Ramos (cell line): ENCODE data around the gene THAP9.

Experiments
- in situ Hi-C: fragments of 300-500 bp; cut with MboI; formaldehyde crosslinking; loops from one replicate; pipeline ENCODE4 v1.14.3; 2022; ENCODE audit warnings: low sequenced_read_pairs; ENCODE audit not compliant: unreplicated experiment

THAP9 gene

GRCh38 chr4:82939414-82939813 is 38.9 kb downstream of the THAP9 start:
- in situ Hi-C loops = no loop called here

GRCh38 chr4:82947498-82947897 is 47.0 kb downstream of the THAP9 start:
- in situ Hi-C loops = no loop called here

GRCh38 chr4:82948647-82949204 is 48.2 kb downstream of the THAP9 start:
- in situ Hi-C loops = no loop called here

DNA sequence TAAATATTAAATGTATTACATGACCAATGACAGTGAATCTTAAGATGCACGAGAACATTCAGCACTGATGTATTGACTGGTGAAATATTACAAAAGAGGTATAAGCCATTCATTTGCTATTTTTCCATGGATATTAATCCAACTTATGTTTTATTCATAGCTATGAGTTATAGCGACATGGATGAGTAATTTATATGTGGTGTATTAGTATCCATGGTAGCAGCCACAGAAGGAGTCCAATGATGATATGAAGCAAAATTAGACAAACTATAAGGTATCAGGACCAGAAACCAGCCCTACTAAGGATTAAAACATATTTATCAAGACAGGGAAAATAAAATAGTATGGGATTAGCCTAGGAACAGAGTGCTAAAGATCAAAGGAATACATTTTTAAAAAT is 50.7 kb downstream of the THAP9 start:
- in situ Hi-C loops = no loop called here

DNA sequence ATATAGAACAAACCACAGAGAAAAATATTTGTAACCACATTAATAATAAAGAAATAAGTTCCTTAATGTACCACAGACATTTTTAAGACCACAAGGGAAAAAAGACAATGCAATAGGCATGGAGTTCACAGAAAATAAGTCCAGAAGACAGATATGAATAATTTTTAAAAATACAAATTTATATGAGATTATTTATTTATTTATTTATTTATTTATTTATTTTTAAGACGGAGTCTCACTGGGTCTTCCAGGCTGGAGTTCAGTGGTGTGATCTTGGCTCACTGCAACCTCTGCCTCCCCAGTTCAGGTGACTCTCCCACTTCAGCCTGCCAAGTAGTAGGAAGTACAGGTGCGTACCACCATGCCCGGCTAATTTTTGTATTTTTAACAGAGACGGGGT is 53.7 kb downstream of the THAP9 start:
- in situ Hi-C loops = no loop called here

DNA sequence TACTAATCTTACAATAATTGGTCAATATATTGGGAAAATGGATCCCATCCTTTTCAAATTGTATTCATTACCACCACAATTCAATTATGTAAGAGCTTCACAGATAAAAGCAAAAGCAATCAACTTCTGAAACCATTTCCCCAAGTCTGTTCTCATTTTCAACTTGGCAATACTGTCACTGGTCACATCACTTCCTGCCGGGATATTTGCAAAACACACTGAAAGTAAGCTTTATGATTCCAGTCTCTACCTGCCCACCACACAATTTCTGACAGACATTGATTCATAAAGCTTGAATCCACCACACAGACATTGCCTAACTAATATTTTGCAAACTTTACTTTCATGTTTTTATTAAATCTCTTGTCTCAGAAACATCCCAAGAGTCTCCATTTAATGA is 56.5 kb downstream of the THAP9 start:
- in situ Hi-C loops = no loop called here

DNA sequence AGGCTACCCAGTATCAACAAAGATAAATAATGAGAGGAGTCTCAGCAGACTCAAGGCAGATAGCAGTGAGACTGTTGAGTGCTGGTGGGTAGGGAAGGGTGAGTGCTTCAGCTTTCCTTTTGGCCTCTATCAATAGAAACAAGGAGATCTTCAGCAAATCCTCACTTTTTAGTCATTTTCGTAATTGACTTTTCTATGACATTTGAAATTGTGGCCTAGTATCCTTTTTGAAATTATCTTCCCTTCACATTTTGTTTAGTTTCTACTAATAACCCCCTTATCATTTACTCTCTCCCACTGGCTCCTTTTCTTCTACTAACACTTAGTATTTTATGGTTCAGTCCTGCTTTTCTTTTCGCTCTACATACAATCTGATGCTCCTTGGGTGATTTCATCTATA is 65.2 kb downstream of the THAP9 start:
- in situ Hi-C loops = no loop called here

GRCh38 chr4:82968972-82969371 is 68.4 kb downstream of the THAP9 start:
- in situ Hi-C loops = no loop called here

- in situ Hi-C loops = no loop called here
Observed at GRCh38 chr4:82969414-82969813, 68.9 kb downstream of the THAP9 start.
